GM12874 (cell line): ENCODE results near the gene BTBD9.

ENCODE experiments used
- CTCF ChIP-seq: IDR thresholded peaks from 2 replicates; pipeline ENCODE4 v1.5.1; 2011; ENCODE audit warnings: low read depth, mild to moderate bottlenecking, control low read depth, low read length, moderate library complexity; ENCODE audit not compliant: insufficient read depth

Gene BTBD9

DNA sequence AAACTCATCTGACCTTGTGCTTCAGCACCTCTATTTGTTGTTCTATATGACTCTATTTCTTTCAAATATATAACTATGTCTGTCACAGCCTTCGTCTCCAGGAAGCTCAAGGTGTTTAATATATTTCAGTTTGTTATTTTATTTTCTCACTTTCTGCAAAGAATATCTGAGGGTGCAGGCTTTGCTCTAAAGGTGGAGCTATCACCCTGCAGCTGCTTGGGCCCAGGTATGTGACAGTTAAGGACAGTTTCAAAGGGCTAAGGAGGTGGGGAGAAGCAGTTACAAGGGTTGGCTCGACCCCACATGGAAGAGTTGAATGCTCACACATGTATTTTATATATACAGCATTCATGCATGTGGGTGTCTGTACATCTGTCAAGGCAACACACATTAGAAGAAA is 405.6 kb downstream of the BTBD9 start:
- TF ChIP-seq CTCF, result no peak

- TF ChIP-seq CTCF, result no peak
Measured at GRCh38 chr6:38233161-38233791, 406.5 kb downstream of the BTBD9 start.

DNA sequence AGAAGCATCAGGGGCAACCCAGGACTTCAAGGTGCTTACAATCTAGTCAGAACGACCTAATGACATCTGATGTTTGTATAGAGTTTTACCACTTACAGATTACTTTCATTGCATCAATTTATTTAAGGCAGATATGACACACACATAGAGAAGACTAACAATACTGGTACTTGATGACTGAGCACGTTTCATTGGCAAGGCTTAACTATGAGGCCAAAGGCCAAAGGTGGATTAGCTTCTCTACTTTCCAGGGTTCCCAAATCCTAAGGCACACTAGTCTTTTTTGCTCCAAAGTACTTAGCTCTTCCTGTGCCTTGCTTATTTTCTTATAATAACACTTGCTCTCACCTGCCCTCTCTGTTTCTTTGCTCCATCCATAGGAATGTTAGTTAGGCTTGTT is 414.0 kb downstream of the BTBD9 start:
- TF ChIP-seq CTCF, result no peak

DNA sequence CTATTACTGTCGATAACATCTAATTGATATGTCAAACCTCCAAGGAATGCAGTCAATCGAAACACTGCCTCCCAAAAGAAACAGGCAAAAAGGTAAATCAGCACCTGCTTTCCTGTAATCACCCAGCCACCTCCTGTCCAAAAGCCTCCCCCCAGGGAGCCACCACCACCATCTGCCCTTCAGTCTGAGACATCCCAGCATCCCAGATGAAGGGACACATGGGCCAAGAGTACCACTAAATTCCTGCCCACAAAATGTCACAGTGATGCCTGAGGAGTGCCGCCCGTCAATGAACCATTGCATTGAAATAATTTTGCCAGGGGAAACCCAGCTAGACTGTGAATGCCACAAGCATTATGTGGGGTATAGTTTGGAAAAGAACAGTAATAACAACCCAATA is 418.5 kb downstream of the BTBD9 start:
- TF ChIP-seq CTCF, result no peak

DNA sequence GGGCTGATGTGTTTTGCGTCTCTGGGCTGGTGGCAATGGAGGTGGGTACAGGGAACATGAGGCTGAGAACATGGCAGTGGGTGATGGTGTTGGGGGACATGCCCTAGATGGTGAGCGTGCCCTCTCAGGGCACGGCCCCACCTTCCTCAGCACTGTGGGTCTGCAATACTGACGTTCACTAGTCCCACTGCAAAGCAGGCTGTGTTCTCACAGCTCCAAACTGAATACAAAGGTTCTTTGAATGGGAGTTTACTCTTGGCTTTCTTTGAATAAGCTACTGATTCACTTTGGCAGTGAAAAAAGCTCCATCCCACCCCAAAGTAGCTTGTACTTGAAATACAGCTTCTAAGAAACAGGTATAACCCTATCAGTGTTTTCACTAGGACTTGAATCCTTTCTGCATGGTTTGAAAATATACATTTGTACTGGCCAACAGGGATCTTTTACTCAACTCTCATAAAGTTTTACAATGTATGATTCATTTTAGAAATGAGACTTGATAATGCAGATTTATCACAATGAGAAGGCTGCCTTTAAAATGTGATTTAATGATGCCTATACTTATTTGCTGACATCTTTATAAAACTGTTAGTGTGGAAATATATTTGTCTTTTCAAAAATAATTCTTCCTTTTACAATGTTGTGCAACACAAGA is 419.5 kb downstream of the BTBD9 start:
- no peak for TF ChIP-seq CTCF

DNA sequence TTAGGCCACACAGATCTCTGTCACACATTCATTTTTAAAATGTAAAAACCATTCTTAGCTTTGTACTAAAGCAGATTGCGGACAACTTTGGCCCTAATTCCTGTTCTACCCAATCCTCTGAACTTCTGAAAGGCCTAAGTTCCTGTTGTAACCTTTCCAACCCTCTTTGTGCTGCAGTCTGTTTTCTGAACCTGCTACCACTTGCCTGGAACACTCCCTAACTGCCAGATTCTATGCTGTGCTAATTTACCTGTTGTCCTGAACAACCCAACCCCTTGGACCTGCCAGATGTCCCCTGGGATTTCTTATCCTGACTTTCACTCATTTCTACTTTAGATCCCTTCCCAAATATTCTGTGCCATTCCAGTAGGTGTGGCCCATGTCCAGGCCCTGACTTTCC is 421.5 kb downstream of the BTBD9 start:
- no peak for TF ChIP-seq CTCF

DNA sequence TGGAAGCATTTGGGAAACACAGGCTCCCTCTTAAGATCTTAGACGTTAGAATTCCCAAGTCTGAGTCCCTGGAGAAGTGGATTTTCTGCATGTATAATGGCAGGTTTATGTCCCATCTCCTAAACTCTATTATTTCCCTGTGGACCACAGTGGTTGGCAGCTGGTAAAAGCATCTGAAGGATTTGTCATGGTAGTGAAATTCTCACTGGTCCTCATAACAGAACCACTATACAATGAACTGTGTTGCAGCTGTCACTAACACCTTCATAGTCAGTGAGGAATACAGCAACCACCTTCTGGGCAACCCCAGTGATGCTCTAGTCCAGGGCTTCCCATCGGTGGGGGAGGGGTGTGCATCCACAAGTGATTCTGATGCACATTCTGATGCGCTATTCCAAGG is 423.3 kb downstream of the BTBD9 start:
- TF ChIP-seq CTCF, result no peak
